Heart left ventricle (tissue), 13 donors: Measurements from ENCODE around the gene MARCHF3.

Experiments used
- POLR2A ChIP-seq, 2 donors: fragments of 450-650 bp; IDR thresholded peaks; one replicate each; pipeline ENCODE4 v1.6.1; 2017; ENCODE audit warnings: antibody characterized with exemption in 2 of 2, mild to moderate bottlenecking in 2 of 2, moderate library complexity in 2 of 2
- TF ChIP-seq, protein P1 (sequence below), 12 donors: fragments of 200-600 bp; sonication (generic) in 4 of 12; IDR thresholded peaks; one replicate each; pipeline versions ENCODE4 v1.5.0 to v1.8.0; 2018 to 2022; ENCODE audit warnings: antibody characterized with exemption in 12 of 12, mild to moderate bottlenecking in 5 of 12
- donor health status: ischemic (EF 13 %, LVEDD 7.1; RV severe dilation, severe dysfunction).
- donor health status: DM: no; HTN: yes; CAD: no.
- donor health status: DM: no; HTN: no; CAD: no.
- donor health status: ischemic (EF 25% LVEDD 6.9; RV normal size, moderate dysfunction).
- donor health status: ischemic (EF 25% LVEDD 5.7; RV mildly dilated, moderate dysfunction).
- donor health status: ischemic (EF 35%, LVEDD 5.7; RV mildly dilated, moderate dysfunction).
- donor health status: nonischemic (EF 11% LVEDD 7.7; RV severe dilation, severe dysfunction).
- donor health status: DM: yes; HTN: yes; CAD: no.
- donor health status: PGD.
- donor health status: ischemic (EF 29% LVEDD 5.4; RV normal size, mild dysfunction).
- donor health status: nonischemic (EF 23%, LVEDD 6.1; RV moderate dilation, normal function).

DNA sequence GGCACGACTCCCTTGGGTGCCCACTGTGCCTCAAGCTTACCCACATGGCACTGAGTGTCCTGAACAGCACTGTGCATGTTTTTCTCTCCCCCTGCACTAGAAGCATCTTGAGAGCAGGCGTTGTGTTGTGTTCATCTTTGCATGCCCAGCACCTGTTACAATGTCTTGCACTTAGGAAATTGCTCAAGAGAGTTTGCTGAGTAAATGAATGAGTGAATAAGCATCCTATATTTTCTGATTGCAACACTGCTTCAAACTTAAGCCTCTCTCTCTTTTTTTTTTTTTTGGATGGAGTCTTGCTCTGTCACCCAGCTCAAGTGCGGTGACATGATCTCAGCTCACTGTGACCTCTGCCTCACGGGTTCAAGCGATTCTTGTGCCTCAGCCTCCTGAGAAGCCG lies 158.9 kb downstream of the MARCHF3 start:
- TF ChIP-seq, protein P1, sequence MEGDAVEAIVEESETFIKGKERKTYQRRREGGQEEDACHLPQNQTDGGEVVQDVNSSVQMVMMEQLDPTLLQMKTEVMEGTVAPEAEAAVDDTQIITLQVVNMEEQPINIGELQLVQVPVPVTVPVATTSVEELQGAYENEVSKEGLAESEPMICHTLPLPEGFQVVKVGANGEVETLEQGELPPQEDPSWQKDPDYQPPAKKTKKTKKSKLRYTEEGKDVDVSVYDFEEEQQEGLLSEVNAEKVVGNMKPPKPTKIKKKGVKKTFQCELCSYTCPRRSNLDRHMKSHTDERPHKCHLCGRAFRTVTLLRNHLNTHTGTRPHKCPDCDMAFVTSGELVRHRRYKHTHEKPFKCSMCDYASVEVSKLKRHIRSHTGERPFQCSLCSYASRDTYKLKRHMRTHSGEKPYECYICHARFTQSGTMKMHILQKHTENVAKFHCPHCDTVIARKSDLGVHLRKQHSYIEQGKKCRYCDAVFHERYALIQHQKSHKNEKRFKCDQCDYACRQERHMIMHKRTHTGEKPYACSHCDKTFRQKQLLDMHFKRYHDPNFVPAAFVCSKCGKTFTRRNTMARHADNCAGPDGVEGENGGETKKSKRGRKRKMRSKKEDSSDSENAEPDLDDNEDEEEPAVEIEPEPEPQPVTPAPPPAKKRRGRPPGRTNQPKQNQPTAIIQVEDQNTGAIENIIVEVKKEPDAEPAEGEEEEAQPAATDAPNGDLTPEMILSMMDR (IDR thresholded peaks at IDR 0.05): no peak
- TF ChIP-seq POLR2A (IDR thresholded peaks at IDR 0.05): no peak
